ENCODE data around the gene CAMTA1.

Gene CAMTA1

DNA sequence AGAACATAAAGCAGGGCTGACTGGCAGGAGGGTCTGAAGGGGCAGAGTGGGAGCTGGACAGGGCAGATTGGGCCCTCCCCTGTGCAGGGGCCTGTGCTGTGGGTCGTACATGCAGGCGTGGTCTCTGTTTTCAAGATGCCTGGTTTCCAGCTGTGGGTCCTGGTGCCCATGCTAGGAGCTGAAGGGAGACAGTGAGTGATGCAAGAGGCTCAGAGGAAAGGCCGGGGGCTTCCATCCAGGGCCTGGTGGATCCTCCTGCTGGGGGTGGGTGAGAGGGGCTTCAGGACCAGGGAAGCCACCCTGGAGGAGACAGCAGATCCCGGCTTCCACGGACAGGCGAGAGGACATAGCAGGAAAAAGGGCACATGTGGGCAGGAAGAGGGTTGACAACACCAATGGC lies 636.8 kb downstream of the CAMTA1 start:
- TF ChIP-seq, protein P1, sequence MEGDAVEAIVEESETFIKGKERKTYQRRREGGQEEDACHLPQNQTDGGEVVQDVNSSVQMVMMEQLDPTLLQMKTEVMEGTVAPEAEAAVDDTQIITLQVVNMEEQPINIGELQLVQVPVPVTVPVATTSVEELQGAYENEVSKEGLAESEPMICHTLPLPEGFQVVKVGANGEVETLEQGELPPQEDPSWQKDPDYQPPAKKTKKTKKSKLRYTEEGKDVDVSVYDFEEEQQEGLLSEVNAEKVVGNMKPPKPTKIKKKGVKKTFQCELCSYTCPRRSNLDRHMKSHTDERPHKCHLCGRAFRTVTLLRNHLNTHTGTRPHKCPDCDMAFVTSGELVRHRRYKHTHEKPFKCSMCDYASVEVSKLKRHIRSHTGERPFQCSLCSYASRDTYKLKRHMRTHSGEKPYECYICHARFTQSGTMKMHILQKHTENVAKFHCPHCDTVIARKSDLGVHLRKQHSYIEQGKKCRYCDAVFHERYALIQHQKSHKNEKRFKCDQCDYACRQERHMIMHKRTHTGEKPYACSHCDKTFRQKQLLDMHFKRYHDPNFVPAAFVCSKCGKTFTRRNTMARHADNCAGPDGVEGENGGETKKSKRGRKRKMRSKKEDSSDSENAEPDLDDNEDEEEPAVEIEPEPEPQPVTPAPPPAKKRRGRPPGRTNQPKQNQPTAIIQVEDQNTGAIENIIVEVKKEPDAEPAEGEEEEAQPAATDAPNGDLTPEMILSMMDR (IDR thresholded peaks at IDR 0.05; ENCODE audit: control insufficient read depth, insufficient read depth, low read depth, low read length, missing control alignments), result no peak
- no peak for DNase-seq (ENCODE audit: low read depth)
- no peak overlapping the region for H3K4me3 ChIP-seq (ENCODE audit: control insufficient read depth, low read depth, low read length)

DNA sequence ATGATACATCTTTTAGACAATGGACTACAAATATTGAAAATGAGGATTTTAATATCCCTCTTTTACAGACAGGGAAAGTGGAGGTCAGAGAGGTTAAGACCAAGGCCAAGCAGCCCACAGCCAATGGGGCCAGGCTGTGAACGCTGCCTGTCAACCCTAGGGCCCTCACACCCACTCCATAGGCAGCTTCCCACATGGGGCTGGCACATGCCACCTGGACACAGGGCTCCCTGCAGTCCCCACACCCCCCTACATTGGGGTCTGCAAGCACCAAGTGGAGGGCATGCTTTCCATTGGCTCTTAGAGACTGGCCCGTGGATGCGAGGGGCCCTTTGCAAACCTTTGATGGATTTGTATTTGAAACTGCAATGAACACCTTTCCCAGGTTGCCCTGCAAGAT lies 637.3 kb downstream of the CAMTA1 start:
- TF ChIP-seq, protein P1 (IDR thresholded peaks at IDR 0.05; ENCODE audit: control insufficient read depth, insufficient read depth, low read depth, low read length, missing control alignments), result no peak
- DNase-seq (ENCODE audit: low read depth), result no peak
- no peak overlapping the region for H3K4me3 ChIP-seq (ENCODE audit: control insufficient read depth, low read depth, low read length)

DNA sequence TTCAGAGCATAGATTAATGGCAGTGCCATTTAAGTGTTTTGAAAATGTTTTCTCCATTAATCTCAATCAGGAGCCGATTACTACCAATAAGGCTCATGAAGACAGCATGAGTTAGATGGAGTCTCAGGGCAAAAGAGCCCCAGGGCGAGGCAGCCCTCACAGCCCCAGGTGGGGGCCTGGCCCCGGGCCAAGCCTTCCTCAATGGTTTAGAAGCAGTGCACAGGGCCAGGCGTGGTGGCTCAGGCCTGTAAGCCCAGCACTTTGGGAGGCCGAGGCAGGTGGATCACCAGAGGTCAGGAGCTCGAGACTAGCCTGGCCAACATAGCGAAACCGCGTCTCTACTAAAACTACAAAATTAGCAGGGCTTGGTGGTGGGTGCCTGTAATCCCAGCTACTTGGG lies 637.7 kb downstream of the CAMTA1 start:
- H3K4me3 ChIP-seq (ENCODE audit: control insufficient read depth, low read depth, low read length), result no peak overlapping the region
- TF ChIP-seq, protein P1 (IDR thresholded peaks at IDR 0.05; ENCODE audit: control insufficient read depth, insufficient read depth, low read depth, low read length, missing control alignments), result no peak
- no peak for DNase-seq (ENCODE audit: low read depth)

DNA sequence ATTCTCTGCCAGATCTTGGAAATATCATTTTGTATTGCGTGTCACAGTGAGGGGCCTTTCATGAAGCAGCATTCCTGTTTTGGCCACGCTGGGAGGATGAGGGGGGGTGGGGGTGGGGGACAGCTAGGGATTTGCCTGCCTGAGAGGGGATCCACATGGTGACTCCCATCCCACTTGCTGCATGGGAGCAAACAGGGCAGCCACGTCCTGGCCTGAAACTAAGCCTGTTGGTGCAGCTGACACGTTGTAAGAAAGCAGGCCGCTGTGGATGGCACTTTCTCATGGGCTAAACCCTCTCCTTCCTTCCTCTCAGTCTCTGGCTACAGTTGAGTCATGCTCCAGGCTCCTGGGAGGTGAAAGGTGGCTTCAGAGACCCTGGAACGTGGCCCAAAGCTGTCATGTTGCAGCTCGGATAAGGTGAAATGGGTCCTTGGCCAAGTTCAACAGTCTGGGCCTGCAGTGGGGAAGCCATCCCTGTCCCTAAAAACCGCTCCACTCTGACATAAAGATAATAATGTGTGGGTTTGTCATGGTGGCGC lies 639.2 kb downstream of the CAMTA1 start:
- TF ChIP-seq, protein P1 (IDR thresholded peaks at IDR 0.05; ENCODE audit: control insufficient read depth, insufficient read depth, low read depth, low read length, missing control alignments), result no peak
- DNase-seq (ENCODE audit: low read depth), result no peak
- H3K4me3 ChIP-seq (ENCODE audit: control insufficient read depth, low read depth, low read length), result no peak overlapping the region

DNA sequence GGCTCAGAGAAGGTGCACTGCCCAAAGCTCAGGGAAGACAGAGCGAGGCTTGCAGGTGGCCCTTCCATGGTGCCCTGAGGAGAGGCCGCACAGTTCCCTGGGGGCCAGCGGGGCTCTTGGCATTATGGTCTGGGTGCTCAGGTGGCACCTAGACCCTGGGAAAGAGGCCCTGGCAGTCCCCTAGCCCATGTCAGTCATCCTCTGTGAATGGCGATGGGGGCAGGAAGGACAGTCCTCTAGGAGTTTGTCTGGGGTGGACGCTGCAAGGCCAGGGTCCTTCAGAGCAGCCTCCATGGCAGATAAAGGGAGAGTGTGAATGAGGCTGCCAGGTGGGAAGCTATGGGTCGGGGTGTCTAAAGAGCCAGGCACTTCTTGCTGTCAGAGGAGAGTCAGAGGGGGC lies 640.0 kb downstream of the CAMTA1 start:
- no peak overlapping the region for H3K4me3 ChIP-seq (ENCODE audit: control insufficient read depth, low read depth, low read length)
- TF ChIP-seq, protein P1 (IDR thresholded peaks at IDR 0.05; ENCODE audit: control insufficient read depth, insufficient read depth, low read depth, low read length, missing control alignments), result no peak
- DNase-seq (ENCODE audit: low read depth), result no peak

DNA sequence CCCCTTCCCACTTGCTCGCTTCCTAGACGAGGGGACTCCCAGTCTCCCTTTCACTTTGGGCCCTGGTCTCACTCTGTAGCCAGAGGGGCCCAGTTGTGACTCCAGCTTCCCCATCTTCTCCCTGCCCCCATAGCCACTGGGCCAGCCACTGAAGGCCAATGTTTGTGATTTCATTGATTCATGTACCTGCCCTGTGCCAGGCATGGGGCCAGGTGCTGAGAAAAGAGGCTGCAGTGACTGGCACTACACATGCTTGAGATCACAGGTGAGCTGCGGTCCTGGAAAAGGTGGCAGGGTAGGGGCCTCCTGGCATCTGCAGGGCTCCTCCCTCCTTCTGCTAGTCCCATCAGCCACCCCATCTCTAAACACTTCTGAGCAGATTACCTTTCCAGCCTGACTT lies 640.5 kb downstream of the CAMTA1 start:
- H3K4me3 ChIP-seq (ENCODE audit: control insufficient read depth, low read depth, low read length), result no peak overlapping the region
- TF ChIP-seq, protein P1 (IDR thresholded peaks at IDR 0.05; ENCODE audit: control insufficient read depth, insufficient read depth, low read depth, low read length, missing control alignments), result no peak
- DNase-seq (ENCODE audit: low read depth), result no peak

Measured in AG09309 (cell line).